HepG2 (cell line): Measurements from ENCODE around the gene CHD9. TPM values are rescaled to one million over a fixed set of nuclear protein-coding genes. Genes with fewer than 3 reads are reported as not detected.
A peak's percentile ranks its signal among the peaks of the same experiment; 100 is the strongest.

Experiments
- ATF1 ChIP-seq: IDR thresholded peaks from 2 replicates; pipeline ENCODE4 v1.6.1; 2016; ENCODE audit warnings: mild to moderate bottlenecking, control low read depth
- BHLHE40 ChIP-seq: IDR thresholded peaks from 2 replicates; pipeline ENCODE4 v1.6.1; 2011; ENCODE audit warnings: low read length, improper control_type of control experiment
- GABPA ChIP-seq, 2 experiments: IDR thresholded peaks; 2 replicates each; pipeline ENCODE4 v1.6.1; 2011 to 2016; ENCODE audit warnings: low read depth in 2 of 2, low read length in 1 of 2, missing biosample characterization in 1 of 2, missing genetic modification characterization in 1 of 2
- ISL2 ChIP-seq: sonication (generic); formaldehyde crosslinking; IDR thresholded peaks from 2 replicates; pipeline ENCODE4 v1.5.0; 2020; ENCODE audit warnings: missing genetic modification reagents
- ISX ChIP-seq: sonication (generic); formaldehyde crosslinking; conservative IDR thresholded peaks from 2 replicates; pipeline ENCODE4 v1.5.0; 2020; ENCODE audit warnings: missing genetic modification reagents
- JUNB ChIP-seq: sonication (generic); formaldehyde crosslinking; IDR thresholded peaks from 2 replicates; pipeline ENCODE4 v1.8.0; 2022; ENCODE audit warnings: missing genetic modification reagents, mild to moderate bottlenecking, borderline replicate concordance
- MED8 ChIP-seq: sonication (generic); formaldehyde crosslinking; IDR thresholded peaks from 2 replicates; pipeline ENCODE4 v1.8.1; 2023; ENCODE audit warnings: mild to moderate bottlenecking, missing genetic modification reagents; ENCODE audit not compliant: insufficient replicate concordance
- NFKB2 ChIP-seq: sonication (generic); formaldehyde crosslinking; IDR thresholded peaks from 2 replicates; pipeline ENCODE4 v1.4.0; 2020; ENCODE audit warnings: missing genetic modification reagents, borderline replicate concordance
- PHF8 ChIP-seq: sonication (generic); formaldehyde crosslinking; IDR thresholded peaks from 2 replicates; pipeline ENCODE4 v1.5.0; 2020; ENCODE audit warnings: missing genetic modification reagents
- PITX1 ChIP-seq: sonication (generic); formaldehyde crosslinking; IDR thresholded peaks from 2 replicates; pipeline ENCODE4 v1.5.1; 2020; ENCODE audit warnings: mild to moderate bottlenecking, missing genetic modification reagents
- SETDB1 ChIP-seq: sonication (generic); formaldehyde crosslinking; IDR thresholded peaks from 2 replicates; pipeline ENCODE4 v1.5.1; 2020; ENCODE audit warnings: missing genetic modification reagents, mild to moderate bottlenecking, borderline replicate concordance
- SMYD3 ChIP-seq: sonication (generic); formaldehyde crosslinking; IDR thresholded peaks from 2 replicates; pipeline ENCODE4 v1.8.1; 2023; ENCODE audit warnings: mild to moderate bottlenecking, missing genetic modification reagents
- SP4 ChIP-seq: sonication (generic); formaldehyde crosslinking; IDR thresholded peaks from 2 replicates; pipeline ENCODE4 v1.8.1; 2023; ENCODE audit warnings: mild to moderate bottlenecking, missing genetic modification reagents
- TBP ChIP-seq: sonication (generic); formaldehyde crosslinking; IDR thresholded peaks from 2 replicates; pipeline ENCODE4 v1.5.0; 2020; ENCODE audit warnings: missing genetic modification reagents
- ZFY ChIP-seq: sonication (generic); formaldehyde crosslinking; IDR thresholded peaks from 2 replicates; pipeline ENCODE4 v1.4.0; 2020; ENCODE audit warnings: missing genetic modification reagents
- ZNF143 ChIP-seq: sonication (generic); formaldehyde crosslinking; IDR thresholded peaks from 2 replicates; pipeline ENCODE4 v1.4.0; 2020; ENCODE audit warnings: missing genetic modification reagents
- ZNF331 ChIP-seq: sonication (generic); formaldehyde crosslinking; IDR thresholded peaks from 2 replicates; pipeline ENCODE4 v1.4.0; 2020; ENCODE audit warnings: missing genetic modification reagents
- ZNF550 ChIP-seq: sonication (generic); formaldehyde crosslinking; IDR thresholded peaks from 2 replicates; pipeline ENCODE4 v1.4.0; 2020; ENCODE audit warnings: mild to moderate bottlenecking, missing genetic modification reagents, borderline replicate concordance
- ZNF558 ChIP-seq: sonication (generic); formaldehyde crosslinking; IDR thresholded peaks from 2 replicates; pipeline ENCODE4 v1.9.0; 2022; ENCODE audit warnings: mild to moderate bottlenecking, missing genetic modification reagents, borderline replicate concordance
- ZNF563 ChIP-seq: sonication (generic); formaldehyde crosslinking; IDR thresholded peaks from 2 replicates; pipeline ENCODE4 v1.8.0; 2022; ENCODE audit warnings: mild to moderate bottlenecking, moderate library complexity, missing genetic modification reagents
- ZNF772 ChIP-seq: sonication (generic); formaldehyde crosslinking; IDR thresholded peaks from 2 replicates; pipeline ENCODE4 v1.5.0; 2020; ENCODE audit warnings: mild to moderate bottlenecking, missing genetic modification reagents
- polyA plus RNA-seq, 8 experiments: library from polyadenylated mRNA; depleted of rRNA in 3 of 8; stranded (reverse) in 7 of 8; unstranded in 1 of 8; fragments of >200 nt; fragmentation: Illumina TruSeq in 4 of 8; extraction: Trizol in 4 of 8; gene quantifications; 2 replicates each; pipeline versions ENCODE4 v1.2.1 to v1.2.3, GENCODE V29; 2011 to 2016; ENCODE audit warnings: low read depth in 4 of 8, missing spikeins in 1 of 8, mixed read lengths in 1 of 8; ENCODE audit not compliant: insufficient read depth in 1 of 8
- total RNA-seq, 5 experiments: library from RNA; depleted of rRNA; stranded (reverse); fragments of >200 nt; fragmentation: Illumina TruSeq; extraction: Trizol; gene quantifications; 2 replicates each; pipeline ENCODE4 v1.2.3, GENCODE V29; 2016; ENCODE audit warnings: low read depth in 1 of 5
- TF ChIP-seq, protein P1 (sequence below): sonication (generic); formaldehyde crosslinking; IDR thresholded peaks from 2 replicates; pipeline ENCODE4 v1.5.0; 2020; ENCODE audit warnings: mild to moderate bottlenecking, missing genetic modification reagents, borderline replicate concordance
- TF ChIP-seq, protein P2 (sequence below): IDR thresholded peaks from 2 replicates; pipeline ENCODE4 v1.6.1; 2016
- TF ChIP-seq, protein P3 (sequence below): sonication (generic); formaldehyde crosslinking; IDR thresholded peaks from 2 replicates; pipeline ENCODE4 v1.5.1; 2020; ENCODE audit warnings: mild to moderate bottlenecking, missing genetic modification reagents, moderate library complexity

CHD9 gene
- total and polyA plus RNA-seq, 2 of the 13 experiments (the other 11 are each of a cell fraction or from before 2014, with no cell fraction given), result 23.4 to 27.7 TPM

DNA sequence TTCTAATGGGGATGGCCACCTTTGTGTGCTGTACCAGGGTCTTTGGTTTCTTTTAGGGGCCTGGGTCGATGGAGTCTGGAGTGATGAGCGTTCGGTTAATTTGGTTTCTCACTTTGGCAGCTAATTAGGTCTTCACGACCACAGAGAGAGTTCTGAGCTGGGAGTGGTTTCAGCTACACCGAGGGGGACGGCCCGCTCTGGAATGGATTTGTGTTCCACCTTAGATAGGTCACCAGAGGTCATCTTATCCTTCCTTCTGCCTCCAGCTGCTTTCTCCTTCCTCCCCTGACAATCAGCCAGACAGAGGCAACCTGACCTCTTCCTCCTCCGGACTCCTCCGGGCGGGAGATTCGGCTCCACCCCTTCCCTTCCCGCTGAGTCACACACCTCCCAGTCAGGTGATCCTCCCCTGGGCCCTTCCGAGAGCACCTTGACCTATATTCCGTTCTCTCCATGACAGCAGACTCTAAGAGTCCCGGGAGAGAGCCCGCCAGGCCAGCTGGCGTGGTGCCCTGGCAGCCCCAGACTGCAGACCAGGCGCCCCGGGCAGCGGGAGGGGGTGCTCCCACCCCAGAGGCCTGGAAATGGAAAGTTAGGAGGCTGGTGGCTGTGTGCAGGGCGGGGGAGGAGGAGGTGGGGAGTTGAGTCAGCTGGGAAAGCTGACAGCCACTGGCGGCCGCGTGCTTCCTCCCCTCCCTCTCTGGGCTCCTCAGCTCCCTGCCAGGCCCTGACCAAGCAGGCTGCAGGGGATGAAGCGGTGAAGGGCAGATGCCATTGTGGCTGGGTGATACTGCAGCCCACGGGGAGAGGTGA, 44.7 kb downstream of the CHD9 start (continued):
- TF ChIP-seq, protein P1, sequence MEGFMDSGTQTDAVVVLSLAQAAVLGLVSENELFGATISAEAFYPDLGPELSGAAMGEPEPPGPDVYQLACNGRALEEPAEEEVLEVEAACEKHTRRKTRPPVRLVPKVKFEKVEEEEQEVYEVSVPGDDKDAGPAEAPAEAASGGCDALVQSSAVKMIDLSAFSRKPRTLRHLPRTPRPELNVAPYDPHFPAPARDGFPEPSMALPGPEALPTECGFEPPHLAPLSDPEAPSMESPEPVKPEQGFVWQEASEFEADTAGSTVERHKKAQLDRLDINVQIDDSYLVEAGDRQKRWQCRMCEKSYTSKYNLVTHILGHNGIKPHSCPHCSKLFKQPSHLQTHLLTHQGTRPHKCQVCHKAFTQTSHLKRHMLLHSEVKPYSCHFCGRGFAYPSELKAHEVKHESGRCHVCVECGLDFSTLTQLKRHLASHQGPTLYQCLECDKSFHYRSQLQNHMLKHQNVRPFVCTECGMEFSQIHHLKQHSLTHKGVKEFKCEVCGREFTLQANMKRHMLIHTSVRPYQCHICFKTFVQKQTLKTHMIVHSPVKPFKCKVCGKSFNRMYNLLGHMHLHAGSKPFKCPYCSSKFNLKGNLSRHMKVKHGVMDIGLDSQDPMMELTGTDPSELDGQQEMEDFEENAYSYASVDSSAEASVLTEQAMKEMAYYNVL, result peak; percentile 71; the same call in 1 of the 2 replicates
- TF ChIP-seq GABPA (IDR thresholded peaks at IDR 0.05; ENCODE audit: low read depth, low read length), result no peak
- peak; percentile 62 for TF ChIP-seq GABPA (CRISPR knock-in tag; IDR thresholded peaks at IDR 0.05; ENCODE audit: low read depth)
- 0 out of 2 replicates have a peak, but pooled peaks have one; percentile 16 for TF ChIP-seq PITX1 (CRISPR knock-in tag)
- TF ChIP-seq, protein P2, sequence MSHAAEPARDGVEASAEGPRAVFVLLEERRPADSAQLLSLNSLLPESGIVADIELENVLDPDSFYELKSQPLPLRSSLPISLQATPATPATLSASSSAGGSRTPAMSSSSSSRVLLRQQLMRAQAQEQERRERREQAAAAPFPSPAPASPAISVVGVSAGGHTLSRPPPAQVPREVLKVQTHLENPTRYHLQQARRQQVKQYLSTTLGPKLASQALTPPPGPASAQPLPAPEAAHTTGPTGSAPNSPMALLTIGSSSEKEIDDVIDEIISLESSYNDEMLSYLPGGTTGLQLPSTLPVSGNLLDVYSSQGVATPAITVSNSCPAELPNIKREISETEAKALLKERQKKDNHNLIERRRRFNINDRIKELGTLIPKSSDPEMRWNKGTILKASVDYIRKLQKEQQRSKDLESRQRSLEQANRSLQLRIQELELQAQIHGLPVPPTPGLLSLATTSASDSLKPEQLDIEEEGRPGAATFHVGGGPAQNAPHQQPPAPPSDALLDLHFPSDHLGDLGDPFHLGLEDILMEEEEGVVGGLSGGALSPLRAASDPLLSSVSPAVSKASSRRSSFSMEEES (CRISPR knock-in tag), result peak; percentile 94
- no peak; the same call in 1 of the 2 replicates for TF ChIP-seq ISL2 (CRISPR knock-in tag)
- TF ChIP-seq ZNF143, result no peak
- TF ChIP-seq NFKB2 (CRISPR knock-in tag), result peak; percentile 58; the same call in 1 of the 2 replicates
- TF ChIP-seq ZNF550 (CRISPR knock-in tag), result no peak
- peak; percentile 35; the same call in 1 of the 2 replicates for TF ChIP-seq ZNF331 (CRISPR knock-in tag)
- peak; percentile 74; the same call in 1 of the 2 replicates for TF ChIP-seq ZNF563 (CRISPR knock-in tag)
- no peak for TF ChIP-seq ISX
- no peak; the same call in 1 of the 2 replicates for TF ChIP-seq SP4 (CRISPR knock-in tag)
- TF ChIP-seq ATF1 (CRISPR knock-in tag), result no peak
- no peak for TF ChIP-seq SMYD3 (CRISPR knock-in tag)
- TF ChIP-seq, protein P3, sequence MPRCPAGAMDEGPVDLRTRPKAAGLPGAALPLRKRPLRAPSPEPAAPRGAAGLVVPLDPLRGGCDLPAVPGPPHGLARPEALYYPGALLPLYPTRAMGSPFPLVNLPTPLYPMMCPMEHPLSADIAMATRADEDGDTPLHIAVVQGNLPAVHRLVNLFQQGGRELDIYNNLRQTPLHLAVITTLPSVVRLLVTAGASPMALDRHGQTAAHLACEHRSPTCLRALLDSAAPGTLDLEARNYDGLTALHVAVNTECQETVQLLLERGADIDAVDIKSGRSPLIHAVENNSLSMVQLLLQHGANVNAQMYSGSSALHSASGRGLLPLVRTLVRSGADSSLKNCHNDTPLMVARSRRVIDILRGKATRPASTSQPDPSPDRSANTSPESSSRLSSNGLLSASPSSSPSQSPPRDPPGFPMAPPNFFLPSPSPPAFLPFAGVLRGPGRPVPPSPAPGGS (CRISPR knock-in tag), result no peak
- no peak for TF ChIP-seq SETDB1 (CRISPR knock-in tag)
- TF ChIP-seq JUNB, result peak; percentile 55; the same call in 1 of the 2 replicates
- peak; percentile 23; the same call in 1 of the 2 replicates for TF ChIP-seq BHLHE40
- no peak; the same call in 1 of the 2 replicates for TF ChIP-seq ZFY (CRISPR knock-in tag)
- TF ChIP-seq TBP (CRISPR knock-in tag), result no peak
- peak; percentile 56 for TF ChIP-seq MED8 (CRISPR knock-in tag)
- TF ChIP-seq PHF8 (CRISPR knock-in tag), result peak; percentile 68; the same call in 1 of the 2 replicates
- TF ChIP-seq ZNF558 (CRISPR knock-in tag), result no peak
- no peak for TF ChIP-seq ZNF772
